ENCODE measurements around the gene NEIL3.

Gene NEIL3

GRCh38 chr4:177332119-177332518, 22.4 kb downstream of the NEIL3 start:
- Histone ChIP-seq H3K4me1 (ENCODE audit: control insufficient read depth, insufficient read depth, low read length) (no peaks in the 10 kb centered on the region), H3K9ac (ENCODE audit: low read depth, low read length) (no peak overlapping the region), H3K36me3 (ENCODE audit: insufficient read depth, low read length) (no peaks in the 10 kb centered on the region), H3K27me3 (ENCODE audit: control insufficient read depth, insufficient read depth, low read length) (no peaks in the 10 kb centered on the region), H3K4me3 (ENCODE audit: low read length) (no peak overlapping the region), H3K9me3 (replicated peaks; ENCODE audit: low read length) (no peaks in the 10 kb centered on the region), H3K4me2 (ENCODE audit: low read length) (no peak overlapping the region)

DNA sequence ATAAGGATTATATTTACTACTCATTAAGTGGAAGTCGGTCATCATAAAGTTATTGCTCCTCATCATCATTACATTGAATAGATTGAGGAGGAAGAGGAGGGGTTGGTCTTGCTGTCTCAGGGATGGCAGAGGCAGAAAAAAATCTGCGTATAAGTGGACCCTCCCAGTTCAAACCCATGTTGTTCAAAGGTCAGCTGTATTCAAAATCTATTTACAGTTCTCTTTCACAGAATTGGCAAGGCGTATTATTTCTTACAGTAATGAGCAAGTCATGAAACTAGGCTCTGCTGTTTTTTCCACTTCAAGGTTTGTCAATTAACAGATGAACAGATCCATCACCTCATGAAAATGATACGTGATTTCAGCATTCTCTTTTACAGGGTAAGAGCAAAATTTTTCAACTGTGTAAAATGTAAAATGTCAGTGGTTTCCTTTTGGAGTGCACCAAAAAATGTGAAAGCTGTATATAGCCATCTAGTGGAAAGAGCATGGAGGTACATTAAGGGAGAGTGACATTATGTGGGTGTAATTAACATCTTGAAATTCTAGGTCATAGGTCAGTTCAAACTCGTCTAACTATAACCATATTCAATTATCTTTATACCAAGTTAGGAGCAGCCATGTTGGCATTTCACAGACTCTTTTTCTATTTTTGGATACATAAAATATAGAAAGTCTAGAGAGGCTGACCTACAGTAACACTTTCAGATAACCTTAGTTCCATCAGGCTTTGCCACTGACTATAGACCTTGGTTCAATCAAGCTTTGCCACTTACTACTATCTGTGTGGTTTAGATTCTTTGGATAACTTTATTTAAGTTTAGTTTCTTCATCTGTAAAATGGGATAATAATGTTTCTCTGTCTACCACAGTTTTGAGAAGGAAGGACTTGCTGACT, 30.1 kb downstream of the NEIL3 start:
- H3K27me3 ChIP-seq (ENCODE audit: control insufficient read depth, insufficient read depth, low read length): no peaks in the 10 kb centered on the region
- H3K4me1 ChIP-seq (ENCODE audit: control insufficient read depth, insufficient read depth, low read length): no peaks in the 10 kb centered on the region
- no peaks in the 10 kb centered on the region for H3K9me3 ChIP-seq (replicated peaks; ENCODE audit: low read length)
- no peak overlapping the region for H3K4me3 ChIP-seq (ENCODE audit: low read length)
- H3K9ac ChIP-seq (ENCODE audit: low read depth, low read length): no peak overlapping the region
- peak overlapping the region; percentile 25 for H3K4me2 ChIP-seq (ENCODE audit: low read length)
- H3K36me3 ChIP-seq (ENCODE audit: insufficient read depth, low read length): no peaks in the 10 kb centered on the region

- no peak overlapping the region for H3K4me2 ChIP-seq (ENCODE audit: low read length)
- no peaks in the 10 kb centered on the region for H3K9me3 ChIP-seq (replicated peaks; ENCODE audit: low read length)
- H3K36me3 ChIP-seq (ENCODE audit: insufficient read depth, low read length): peaks cover 3% of the 10 kb centered on the region
- H3K4me1 ChIP-seq (ENCODE audit: control insufficient read depth, insufficient read depth, low read length): no peaks in the 10 kb centered on the region
- H3K9ac ChIP-seq (ENCODE audit: low read depth, low read length): no peak overlapping the region
- no peak overlapping the region for H3K4me3 ChIP-seq (ENCODE audit: low read length)
- H3K27me3 ChIP-seq (ENCODE audit: control insufficient read depth, insufficient read depth, low read length): no peaks in the 10 kb centered on the region
Measured at GRCh38 chr4:177348348-177348747, 38.7 kb downstream of the NEIL3 start.

DNA sequence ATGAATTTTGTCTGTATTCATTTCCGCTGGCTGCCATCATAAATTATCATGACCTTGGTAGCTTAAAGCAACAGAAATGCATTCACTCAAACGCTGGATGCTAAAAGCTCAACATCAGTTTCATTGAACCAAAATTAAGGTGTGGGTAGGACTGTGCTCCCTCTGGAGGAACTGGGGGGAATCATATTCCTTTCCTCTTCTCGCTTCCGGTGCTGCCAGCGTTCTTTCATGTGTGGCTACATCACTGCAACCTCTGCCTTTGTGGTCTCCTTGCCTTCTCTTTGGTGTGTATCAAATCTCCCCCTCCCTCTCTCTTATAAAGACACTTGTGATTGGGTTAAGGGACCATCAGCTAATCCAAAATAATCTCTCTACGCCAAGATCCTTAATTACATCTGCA, 39.5 kb downstream of the NEIL3 start:
- Histone ChIP-seq H3K4me3 (ENCODE audit: low read length) (no peak overlapping the region), H3K27me3 (ENCODE audit: control insufficient read depth, insufficient read depth, low read length) (no peaks in the 10 kb centered on the region), H3K36me3 (ENCODE audit: insufficient read depth, low read length) (peaks cover 6% of the 10 kb centered on the region), H3K4me2 (ENCODE audit: low read length) (no peak overlapping the region), H3K9me3 (replicated peaks; ENCODE audit: low read length) (no peaks in the 10 kb centered on the region), H3K9ac (ENCODE audit: low read depth, low read length) (no peak overlapping the region), H3K4me1 (ENCODE audit: control insufficient read depth, insufficient read depth, low read length) (no peaks in the 10 kb centered on the region)

DNA sequence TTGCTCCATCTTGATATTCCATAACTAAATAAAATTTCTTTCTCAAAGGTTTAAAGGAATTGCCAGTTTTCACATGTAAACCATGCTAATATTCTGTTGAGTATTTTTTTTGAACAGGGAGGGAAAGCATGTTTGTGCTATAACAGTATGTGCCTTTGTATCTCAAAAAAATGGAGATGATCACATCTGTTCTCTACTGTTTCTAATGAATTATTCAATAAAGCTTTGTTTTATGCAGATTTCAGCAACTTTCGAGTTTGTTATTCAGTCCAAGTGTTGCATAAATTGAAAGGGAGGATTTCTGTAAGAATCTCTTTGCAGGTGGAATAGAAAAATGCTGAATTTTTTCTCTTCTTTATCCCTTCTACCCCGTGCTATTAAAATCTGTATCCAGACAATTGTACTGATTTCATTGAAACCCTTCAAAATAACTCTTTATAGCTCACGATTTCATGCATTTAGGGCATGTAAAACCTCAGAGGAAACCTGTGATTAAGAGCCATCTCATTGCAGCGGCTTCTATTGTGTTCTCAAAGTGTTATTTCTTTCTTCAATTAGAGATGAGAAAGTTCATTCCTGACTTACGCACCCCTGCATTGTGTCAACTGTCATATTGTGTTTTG, 42.1 kb downstream of the NEIL3 start:
- no peaks in the 10 kb centered on the region for H3K9me3 ChIP-seq (replicated peaks; ENCODE audit: low read length)
- no peak overlapping the region for H3K9ac ChIP-seq (ENCODE audit: low read depth, low read length)
- no peaks in the 10 kb centered on the region for H3K4me1 ChIP-seq (ENCODE audit: control insufficient read depth, insufficient read depth, low read length)
- H3K4me3 ChIP-seq (ENCODE audit: low read length): no peak overlapping the region
- H3K36me3 ChIP-seq (ENCODE audit: insufficient read depth, low read length): peaks cover 6% of the 10 kb centered on the region
- no peaks in the 10 kb centered on the region for H3K27me3 ChIP-seq (ENCODE audit: control insufficient read depth, insufficient read depth, low read length)
- no peak overlapping the region for H3K4me2 ChIP-seq (ENCODE audit: low read length)

GRCh38 chr4:177356206-177356605, 46.5 kb downstream of the NEIL3 start:
- peaks cover 5% of the 10 kb centered on the region for H3K36me3 ChIP-seq (ENCODE audit: insufficient read depth, low read length)
- H3K4me3 ChIP-seq (ENCODE audit: low read length): no peak overlapping the region
- H3K9me3 ChIP-seq (replicated peaks; ENCODE audit: low read length): no peaks in the 10 kb centered on the region
- no peak overlapping the region for H3K9ac ChIP-seq (ENCODE audit: low read depth, low read length)
- H3K27me3 ChIP-seq (ENCODE audit: control insufficient read depth, insufficient read depth, low read length): no peaks in the 10 kb centered on the region
- no peaks in the 10 kb centered on the region for H3K4me1 ChIP-seq (ENCODE audit: control insufficient read depth, insufficient read depth, low read length)
- H3K4me2 ChIP-seq (ENCODE audit: low read length): no peak overlapping the region

- Histone ChIP-seq H3K9ac (ENCODE audit: low read depth, low read length) (no peak overlapping the region), H3K4me3 (ENCODE audit: low read length) (no peak overlapping the region), H3K9me3 (replicated peaks; ENCODE audit: low read length) (no peaks in the 10 kb centered on the region), H3K27me3 (ENCODE audit: control insufficient read depth, insufficient read depth, low read length) (no peaks in the 10 kb centered on the region), H3K4me1 (ENCODE audit: control insufficient read depth, insufficient read depth, low read length) (no peaks in the 10 kb centered on the region), H3K4me2 (ENCODE audit: low read length) (no peak overlapping the region), H3K36me3 (ENCODE audit: insufficient read depth, low read length) (peaks cover 6% of the 10 kb centered on the region)
Measured at GRCh38 chr4:177356921-177357320, 47.2 kb downstream of the NEIL3 start.

DNA sequence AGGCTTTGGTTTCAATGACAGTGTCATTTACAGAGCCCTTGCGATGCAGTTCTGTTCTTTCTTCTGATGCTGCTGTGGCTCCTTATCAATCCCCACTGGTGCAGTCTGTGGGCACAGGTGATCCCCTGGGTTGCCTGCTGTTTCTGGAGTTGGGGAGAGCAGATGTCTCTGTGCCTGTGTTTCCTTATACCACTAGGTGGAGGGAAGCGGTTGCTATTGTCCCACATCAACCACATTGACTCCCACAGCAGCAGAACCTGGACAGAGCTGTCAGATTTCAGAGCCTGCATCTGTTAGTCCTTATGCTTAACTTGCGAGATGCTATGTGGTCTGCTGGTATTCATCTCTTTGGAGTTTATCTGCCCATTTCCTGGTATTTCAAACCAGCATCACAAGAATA, 57.7 kb downstream of the NEIL3 start:
- no peak overlapping the region for H3K9ac ChIP-seq (ENCODE audit: low read depth, low read length)
- no peak overlapping the region for H3K4me2 ChIP-seq (ENCODE audit: low read length)
- no peak overlapping the region for H3K4me3 ChIP-seq (ENCODE audit: low read length)
- no peaks in the 10 kb centered on the region for H3K9me3 ChIP-seq (replicated peaks; ENCODE audit: low read length)
- no peaks in the 10 kb centered on the region for H3K27me3 ChIP-seq (ENCODE audit: control insufficient read depth, insufficient read depth, low read length)
- no peaks in the 10 kb centered on the region for H3K36me3 ChIP-seq (ENCODE audit: insufficient read depth, low read length)
- H3K4me1 ChIP-seq (ENCODE audit: control insufficient read depth, insufficient read depth, low read length): no peaks in the 10 kb centered on the region

GRCh38 chr4:177369372-177369771, 59.7 kb downstream of the NEIL3 start:
- no peaks in the 10 kb centered on the region for H3K9me3 ChIP-seq (replicated peaks; ENCODE audit: low read length)
- H3K36me3 ChIP-seq (ENCODE audit: insufficient read depth, low read length): no peaks in the 10 kb centered on the region
- no peak overlapping the region for H3K4me2 ChIP-seq (ENCODE audit: low read length)

DNA sequence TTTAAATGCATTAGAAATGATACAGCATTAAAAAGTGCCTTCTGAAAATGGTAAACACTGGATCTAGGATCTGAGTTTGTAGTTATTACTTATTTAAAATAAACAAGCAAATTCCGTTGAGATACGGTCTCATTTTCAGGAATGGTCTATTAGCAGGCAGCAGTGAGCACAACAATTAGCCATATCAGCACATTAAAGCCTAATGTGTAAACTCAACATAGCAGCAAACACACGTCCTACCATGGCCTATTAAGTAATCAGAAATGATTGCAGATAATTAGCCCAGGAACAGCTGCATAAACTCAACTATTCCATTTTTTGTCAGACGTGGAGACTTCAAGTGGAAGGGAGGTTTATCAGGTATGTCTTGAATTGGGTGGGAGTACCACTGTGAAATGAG, 61.8 kb downstream of the NEIL3 start:
- Histone ChIP-seq H3K36me3 (ENCODE audit: insufficient read depth, low read length) (no peaks in the 10 kb centered on the region), H3K27me3 (ENCODE audit: control insufficient read depth, insufficient read depth, low read length) (no peaks in the 10 kb centered on the region), H3K9ac (ENCODE audit: low read depth, low read length) (no peak overlapping the region), H3K4me3 (ENCODE audit: low read length) (no peak overlapping the region), H3K4me2 (ENCODE audit: low read length) (no peak overlapping the region), H3K9me3 (replicated peaks; ENCODE audit: low read length) (no peaks in the 10 kb centered on the region), H3K4me1 (ENCODE audit: control insufficient read depth, insufficient read depth, low read length) (no peaks in the 10 kb centered on the region)

More at GRCh38 chr4:177369372-177369771, 59.7 kb downstream of the NEIL3 start:
- H3K4me1 ChIP-seq (ENCODE audit: control insufficient read depth, insufficient read depth, low read length): no peaks in the 10 kb centered on the region
- H3K27me3 ChIP-seq (ENCODE audit: control insufficient read depth, insufficient read depth, low read length): no peaks in the 10 kb centered on the region
- H3K4me3 ChIP-seq (ENCODE audit: low read length): no peak overlapping the region
- no peak overlapping the region for H3K9ac ChIP-seq (ENCODE audit: low read depth, low read length)

DNA sequence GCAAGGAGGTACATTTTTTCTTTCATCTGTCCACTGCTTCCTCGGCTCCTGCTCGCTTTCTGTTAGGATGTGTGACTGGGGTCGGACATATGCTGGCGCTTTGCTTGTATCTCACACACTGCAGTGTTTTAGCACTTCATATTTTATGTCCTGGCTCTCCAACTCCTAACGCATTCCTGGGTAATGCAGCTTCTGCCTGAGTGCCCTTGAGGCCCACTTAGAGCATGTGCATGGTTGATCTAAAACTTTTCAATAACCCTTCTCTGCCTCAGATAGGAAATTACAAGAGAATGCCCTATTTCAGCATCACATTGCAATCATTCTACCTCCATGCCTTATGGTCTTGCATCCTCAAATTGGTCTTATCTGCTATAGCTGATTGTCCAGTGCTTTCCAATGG, 65.3 kb downstream of the NEIL3 start:
- Histone ChIP-seq H3K9me3 (replicated peaks; ENCODE audit: low read length) (no peaks in the 10 kb centered on the region), H3K9ac (ENCODE audit: low read depth, low read length) (no peak overlapping the region), H3K27me3 (ENCODE audit: control insufficient read depth, insufficient read depth, low read length) (peaks cover 3% of the 10 kb centered on the region), H3K4me1 (ENCODE audit: control insufficient read depth, insufficient read depth, low read length) (no peaks in the 10 kb centered on the region), H3K4me2 (ENCODE audit: low read length) (no peak overlapping the region), H3K4me3 (ENCODE audit: low read length) (no peak overlapping the region), H3K36me3 (ENCODE audit: insufficient read depth, low read length) (no peaks in the 10 kb centered on the region)

DNA sequence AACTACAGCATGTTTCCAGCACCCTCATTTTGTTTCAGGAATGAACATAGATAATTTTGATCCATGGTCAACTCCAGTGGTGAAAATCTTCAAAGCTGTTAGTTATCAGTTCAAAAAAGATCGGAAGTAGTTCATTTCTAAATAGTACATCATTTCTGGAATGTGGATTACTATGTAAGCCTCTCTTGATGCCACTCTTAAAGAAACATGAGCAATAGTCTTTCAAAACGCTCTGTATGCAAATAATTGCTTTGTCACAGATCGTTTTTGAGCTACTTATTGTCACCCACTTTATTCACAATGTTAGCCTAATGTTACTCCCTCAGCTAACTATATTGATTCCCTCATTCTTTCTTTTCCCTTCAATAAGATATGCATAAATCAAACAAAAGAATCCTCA, 65.7 kb downstream of the NEIL3 start:
- Histone ChIP-seq H3K9me3 (replicated peaks; ENCODE audit: low read length) (no peaks in the 10 kb centered on the region), H3K36me3 (ENCODE audit: insufficient read depth, low read length) (no peaks in the 10 kb centered on the region), H3K9ac (ENCODE audit: low read depth, low read length) (no peak overlapping the region), H3K4me1 (ENCODE audit: control insufficient read depth, insufficient read depth, low read length) (no peaks in the 10 kb centered on the region), H3K27me3 (ENCODE audit: control insufficient read depth, insufficient read depth, low read length) (peaks cover 3% of the 10 kb centered on the region), H3K4me3 (ENCODE audit: low read length) (no peak overlapping the region), H3K4me2 (ENCODE audit: low read length) (no peak overlapping the region)

All from skeletal muscle satellite cell (primary cell).